HG03039 (cell line): ENCODE data around the gene NR5A1.

Source experiments
- ATAC-seq: cut with Tn5 transposase; IDR thresholded peaks from one replicate; pipeline ENCODE4 v1.9.1; 2021; ENCODE audit warnings: mild to moderate bottlenecking, moderate library complexity; ENCODE audit not compliant: unreplicated experiment

Gene NR5A1

GRCh38 chr9:124444166-124444565 is 63.0 kb downstream of the NR5A1 start:
- no peak for ATAC-seq

DNA sequence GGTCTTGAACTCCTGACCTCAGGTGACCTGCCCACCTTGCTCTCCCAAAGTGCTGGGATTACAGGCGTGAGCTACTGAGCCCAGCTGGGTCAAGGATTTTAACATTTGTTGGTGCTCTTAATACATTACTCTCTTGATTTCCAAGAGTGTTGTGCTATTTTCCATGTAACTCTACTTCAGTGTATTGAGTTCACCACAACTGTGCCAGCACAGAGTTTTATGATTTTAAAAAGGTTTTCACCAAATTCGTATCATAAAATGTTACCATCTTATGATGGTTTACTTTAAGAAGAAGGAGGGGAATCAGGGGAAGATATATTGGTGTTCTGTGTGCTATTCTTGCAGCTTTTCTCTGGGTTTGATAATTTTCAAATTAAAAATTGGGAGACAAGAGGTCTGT is 63.6 kb downstream of the NR5A1 start:
- ATAC-seq, result no peak

DNA sequence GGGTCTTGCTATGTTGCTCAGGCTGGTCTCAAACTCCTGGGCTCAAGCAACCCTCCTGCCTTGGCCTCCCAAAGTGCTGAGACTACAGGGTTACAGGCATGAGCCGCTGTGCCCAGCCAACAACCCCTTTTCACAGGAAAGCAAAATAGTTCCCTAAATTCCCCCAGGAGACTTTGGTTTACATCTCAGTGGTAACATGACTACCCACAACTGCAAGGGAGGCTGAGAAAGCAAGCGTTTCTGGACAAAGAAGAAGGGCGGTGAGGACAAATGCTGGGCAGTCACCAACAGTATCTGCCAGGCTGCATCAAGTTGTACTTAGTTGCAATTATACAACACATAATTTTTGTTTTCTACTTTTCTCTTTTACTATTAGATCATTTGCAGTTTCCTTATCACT is 64.4 kb downstream of the NR5A1 start:
- ATAC-seq, result no peak

DNA sequence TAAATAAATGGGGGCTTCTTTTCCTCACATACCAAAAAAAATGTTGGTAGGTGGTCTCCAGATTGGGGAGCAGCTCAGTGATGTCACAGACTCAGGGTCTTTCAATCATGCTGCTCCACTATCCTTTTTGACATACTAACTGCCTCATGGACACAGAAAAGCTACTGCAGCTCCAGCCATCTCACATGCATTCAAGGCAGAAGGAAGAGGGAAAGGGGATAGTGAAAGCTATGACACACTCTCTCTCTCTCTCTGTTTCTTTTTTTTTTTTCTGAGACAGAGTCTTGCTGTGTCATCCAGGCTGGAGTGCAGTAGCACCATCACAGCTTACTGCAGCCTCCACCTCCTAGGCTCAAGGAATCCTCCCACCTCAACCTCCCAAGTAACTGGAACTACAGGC is 64.8 kb downstream of the NR5A1 start:
- no peak for ATAC-seq

- ATAC-seq, result no peak
Observed at GRCh38 chr9:124441291-124441690, 65.9 kb downstream of the NR5A1 start.

- no peak for ATAC-seq
Observed at GRCh38 chr9:124440786-124441185, 66.4 kb downstream of the NR5A1 start.

GRCh38 chr9:124439686-124440243 is 67.4 kb downstream of the NR5A1 start:
- no peak for ATAC-seq

DNA sequence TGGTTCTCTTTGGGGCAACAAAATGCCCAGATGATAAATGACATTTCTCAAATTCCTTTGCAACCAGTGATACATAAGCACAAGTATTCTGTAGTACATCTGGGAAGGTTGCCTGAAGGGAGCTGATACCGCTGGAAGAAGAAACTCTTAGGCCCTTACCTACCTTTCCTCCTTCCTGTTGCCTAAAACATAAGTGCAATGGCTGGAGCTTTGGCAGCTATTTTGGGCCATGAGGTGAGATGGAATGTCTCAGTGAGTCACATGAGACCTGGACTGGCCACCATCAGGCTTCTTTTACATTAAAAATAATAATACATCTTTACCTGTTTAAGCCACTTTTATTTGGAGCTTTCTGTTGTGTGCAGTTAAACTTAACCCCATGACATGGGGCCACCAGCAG is 68.1 kb downstream of the NR5A1 start:
- no peak for ATAC-seq

GRCh38 chr9:124438091-124438490 is 69.1 kb downstream of the NR5A1 start:
- ATAC-seq, result no peak

DNA sequence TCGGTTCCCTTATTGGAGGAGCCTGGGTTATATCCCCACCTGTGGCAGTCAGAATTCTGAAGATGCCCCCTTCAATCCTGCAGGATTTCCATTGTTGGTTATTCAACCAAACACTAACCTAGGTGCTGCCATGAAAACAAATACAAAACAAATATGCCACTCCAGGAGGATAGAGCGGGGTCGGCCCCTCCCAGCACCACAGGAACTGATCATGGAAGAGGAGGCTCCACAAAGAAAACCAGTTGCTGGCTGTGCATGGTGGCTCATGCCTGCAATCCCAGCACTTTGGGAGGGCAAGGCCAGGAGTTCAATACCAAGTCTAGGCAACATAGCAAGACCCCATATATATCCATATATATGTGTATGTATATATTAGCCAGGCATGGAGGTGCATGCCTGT is 70.1 kb downstream of the NR5A1 start:
- no peak for ATAC-seq

GRCh38 chr9:124436320-124436719 is 70.9 kb downstream of the NR5A1 start:
- no peak for ATAC-seq
